Osteocyte (in vitro differentiated cells): ENCODE data around the gene TMEM220. TPM values are rescaled to one million over a fixed set of nuclear protein-coding genes. Genes with fewer than 3 reads are reported as not detected.

ENCODE experiments used
- DNase-seq: peaks from one replicate; pipeline ENCODE4 v3.0.0; 2021; ENCODE audit warnings: mixed read lengths; ENCODE audit not compliant: unreplicated experiment; ENCODE audit errors: extremely low spot score
- H3K27ac Mint-ChIP-seq: one replicate; pipeline ENCODE4 v1.8.0; 2021; ENCODE audit warnings: mild to moderate bottlenecking, mixed read lengths; ENCODE audit not compliant: unreplicated experiment
- H3K27me3 Mint-ChIP-seq: one replicate; pipeline ENCODE4 v1.8.0; 2021; ENCODE audit warnings: mixed read lengths; ENCODE audit not compliant: unreplicated experiment
- H3K36me3 Mint-ChIP-seq: one replicate; pipeline ENCODE4 v1.8.0; 2021; ENCODE audit warnings: mixed read lengths; ENCODE audit not compliant: unreplicated experiment
- H3K4me1 Mint-ChIP-seq: one replicate; pipeline ENCODE4 v1.8.0; 2021; ENCODE audit warnings: mixed read lengths; ENCODE audit not compliant: unreplicated experiment
- H3K4me3 Mint-ChIP-seq: one replicate; pipeline ENCODE4 v1.8.0; 2021; ENCODE audit warnings: mild to moderate bottlenecking, moderate library complexity, mixed read lengths; ENCODE audit not compliant: unreplicated experiment
- H3K9me3 Mint-ChIP-seq: one replicate; pipeline ENCODE4 v1.8.0; 2021; ENCODE audit warnings: mixed read lengths; ENCODE audit not compliant: unreplicated experiment
- total RNA-seq: library from RNA; stranded (reverse); gene quantifications from 2 replicates; pipeline ENCODE4 v1.2.1, GENCODE V29; 2021
- TF ChIP-seq, protein P1 (sequence below): fragments of 200-600 bp; sonication (generic); IDR thresholded peaks from 2 replicates; pipeline ENCODE4 v1.5.0; 2021; ENCODE audit warnings: antibody characterized with exemption, mild to moderate bottlenecking, moderate library complexity

TMEM220 gene
- total RNA-seq, 1 donor from 2014 or later: 6.8 TPM

DNA sequence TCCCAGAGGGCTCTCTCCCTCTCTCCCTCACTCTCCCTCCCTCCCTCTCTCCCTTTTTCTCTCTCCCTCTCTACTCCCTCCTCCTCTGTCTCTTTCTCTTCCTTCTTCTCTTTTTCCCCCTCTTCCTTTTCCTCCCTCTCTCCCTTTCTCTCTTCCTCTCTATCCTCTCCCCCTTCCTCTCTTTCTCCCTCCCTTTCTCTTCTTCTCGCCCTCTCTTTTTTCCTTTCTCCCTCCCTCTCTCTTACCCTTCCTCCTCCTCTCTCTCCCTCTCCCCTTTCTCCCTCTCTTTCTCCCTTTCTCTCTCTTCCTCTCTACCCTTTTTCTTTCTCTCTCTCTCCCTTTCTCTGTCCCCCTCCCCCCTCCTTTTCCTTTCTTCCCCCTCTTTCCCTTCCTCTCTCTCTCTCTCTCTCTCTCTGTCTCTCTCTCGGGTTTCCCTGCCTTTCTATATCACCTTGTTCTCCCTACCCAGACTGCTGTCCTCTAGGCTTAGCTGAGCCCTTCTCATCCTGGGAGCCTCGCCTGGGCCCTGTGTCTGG, 25.8 kb upstream of the TMEM220 start:
- no peak overlapping the region for H3K4me3 Mint-ChIP-seq
- H3K9me3 Mint-ChIP-seq: no peaks in the 10 kb centered on the region
- H3K4me1 Mint-ChIP-seq: peaks cover 3% of the 10 kb centered on the region

DNA sequence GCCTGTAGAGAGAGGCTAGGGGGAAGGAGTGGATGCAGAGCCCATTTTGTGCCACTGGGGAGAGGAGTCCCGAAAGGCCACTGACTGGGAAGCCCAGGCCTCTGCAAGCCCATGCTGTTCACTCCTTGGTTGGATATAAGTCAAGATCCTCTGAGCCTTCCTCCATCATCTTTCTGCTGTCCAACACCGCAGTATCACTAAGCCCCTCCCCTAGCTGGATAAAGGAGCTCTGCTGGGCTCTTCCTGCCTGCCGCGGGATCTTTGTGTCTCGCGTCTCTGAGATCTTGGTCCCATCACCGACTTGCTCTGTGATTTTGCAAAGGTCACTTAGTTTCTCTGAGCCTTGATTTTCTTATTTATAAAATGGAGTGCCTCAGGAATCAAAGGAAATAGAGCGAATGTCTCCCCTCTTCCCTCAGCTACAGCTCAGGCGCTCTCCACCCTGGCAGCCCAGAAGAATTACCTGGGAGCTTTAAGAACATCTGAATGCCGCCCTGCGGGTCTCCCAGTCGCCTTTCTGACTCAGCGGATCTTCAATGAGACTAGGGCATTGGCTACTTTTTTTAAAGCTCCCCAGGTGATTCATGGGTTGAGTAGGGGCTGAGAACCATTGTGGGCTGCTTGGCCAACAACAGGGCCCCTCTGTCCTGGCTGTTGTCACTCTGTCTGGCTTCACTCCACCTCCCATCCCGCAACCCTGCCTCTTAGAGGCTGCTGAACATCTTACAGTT, 25.2 kb upstream of the TMEM220 start:
- no peaks in the 10 kb centered on the region for H3K36me3 Mint-ChIP-seq
- peaks cover 5% of the 10 kb centered on the region for H3K27me3 Mint-ChIP-seq
- DNase-seq: no peak
- H3K4me3 Mint-ChIP-seq: no peak overlapping the region
- no peaks in the 10 kb centered on the region for H3K9me3 Mint-ChIP-seq
- H3K4me1 Mint-ChIP-seq: peaks cover 3% of the 10 kb centered on the region
- TF ChIP-seq, protein P1, sequence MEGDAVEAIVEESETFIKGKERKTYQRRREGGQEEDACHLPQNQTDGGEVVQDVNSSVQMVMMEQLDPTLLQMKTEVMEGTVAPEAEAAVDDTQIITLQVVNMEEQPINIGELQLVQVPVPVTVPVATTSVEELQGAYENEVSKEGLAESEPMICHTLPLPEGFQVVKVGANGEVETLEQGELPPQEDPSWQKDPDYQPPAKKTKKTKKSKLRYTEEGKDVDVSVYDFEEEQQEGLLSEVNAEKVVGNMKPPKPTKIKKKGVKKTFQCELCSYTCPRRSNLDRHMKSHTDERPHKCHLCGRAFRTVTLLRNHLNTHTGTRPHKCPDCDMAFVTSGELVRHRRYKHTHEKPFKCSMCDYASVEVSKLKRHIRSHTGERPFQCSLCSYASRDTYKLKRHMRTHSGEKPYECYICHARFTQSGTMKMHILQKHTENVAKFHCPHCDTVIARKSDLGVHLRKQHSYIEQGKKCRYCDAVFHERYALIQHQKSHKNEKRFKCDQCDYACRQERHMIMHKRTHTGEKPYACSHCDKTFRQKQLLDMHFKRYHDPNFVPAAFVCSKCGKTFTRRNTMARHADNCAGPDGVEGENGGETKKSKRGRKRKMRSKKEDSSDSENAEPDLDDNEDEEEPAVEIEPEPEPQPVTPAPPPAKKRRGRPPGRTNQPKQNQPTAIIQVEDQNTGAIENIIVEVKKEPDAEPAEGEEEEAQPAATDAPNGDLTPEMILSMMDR: no peak
- H3K27ac Mint-ChIP-seq: no peak overlapping the region

More for the DNA sequence above, 25.8 kb upstream of the TMEM220 start:
- TF ChIP-seq, protein P1: no peak
- Mint-ChIP-seq H3K27me3 (peaks cover 5% of the 10 kb centered on the region), H3K36me3 (no peaks in the 10 kb centered on the region), H3K27ac (no peak overlapping the region)
- DNase-seq: no peak

DNA sequence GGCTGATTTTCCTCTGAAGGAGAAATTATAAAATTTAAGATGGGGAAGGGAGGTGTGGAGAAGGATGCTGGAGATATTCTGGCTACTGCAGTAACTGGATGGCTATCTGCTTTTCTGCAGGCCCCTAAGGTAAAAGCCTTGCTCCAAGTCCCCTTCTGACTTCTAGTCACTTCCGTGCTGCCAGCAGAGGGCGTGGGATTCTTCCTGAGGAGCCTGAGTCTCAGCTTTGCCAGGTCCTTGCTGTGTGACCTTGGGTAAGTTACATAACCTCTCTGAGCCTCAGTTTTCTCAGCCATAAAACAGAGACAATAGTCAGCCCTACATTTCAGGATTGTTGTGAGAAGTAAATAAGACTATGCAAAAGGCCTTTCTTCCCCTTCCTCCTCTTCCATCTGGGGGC, 24.3 kb upstream of the TMEM220 start:
- DNase-seq: no peak

DNA sequence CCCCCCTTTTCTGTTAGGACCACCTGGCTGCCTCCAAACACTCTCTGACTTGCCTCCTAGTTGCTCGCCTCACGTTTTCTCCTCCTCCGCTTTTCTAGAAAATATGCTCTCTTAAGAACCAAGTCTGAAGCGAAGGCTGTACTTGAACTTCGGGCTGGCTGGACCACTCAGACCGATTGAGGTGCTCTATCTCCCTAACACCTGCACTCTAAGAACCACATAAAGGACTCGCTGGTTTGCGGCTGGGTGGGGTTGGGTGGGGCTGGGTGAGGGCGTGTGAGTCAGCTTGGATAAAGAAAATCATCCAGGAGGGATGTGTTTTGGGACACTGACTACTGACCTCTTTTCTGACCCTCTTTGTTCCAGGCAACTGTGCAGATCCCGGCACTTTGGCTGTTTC, 22.9 kb upstream of the TMEM220 start:
- TF ChIP-seq, protein P1: no peak
- H3K27me3 Mint-ChIP-seq: peaks cover 9% of the 10 kb centered on the region

More for the DNA sequence above, 24.3 kb upstream of the TMEM220 start:
- H3K27me3 Mint-ChIP-seq: peaks cover 8% of the 10 kb centered on the region
- no peaks in the 10 kb centered on the region for H3K9me3 Mint-ChIP-seq
- TF ChIP-seq, protein P1: peak; percentile 40
- no peak overlapping the region for H3K27ac Mint-ChIP-seq
- no peaks in the 10 kb centered on the region for H3K36me3 Mint-ChIP-seq
- no peak overlapping the region for H3K4me3 Mint-ChIP-seq
- H3K4me1 Mint-ChIP-seq: peaks cover 3% of the 10 kb centered on the region

DNA sequence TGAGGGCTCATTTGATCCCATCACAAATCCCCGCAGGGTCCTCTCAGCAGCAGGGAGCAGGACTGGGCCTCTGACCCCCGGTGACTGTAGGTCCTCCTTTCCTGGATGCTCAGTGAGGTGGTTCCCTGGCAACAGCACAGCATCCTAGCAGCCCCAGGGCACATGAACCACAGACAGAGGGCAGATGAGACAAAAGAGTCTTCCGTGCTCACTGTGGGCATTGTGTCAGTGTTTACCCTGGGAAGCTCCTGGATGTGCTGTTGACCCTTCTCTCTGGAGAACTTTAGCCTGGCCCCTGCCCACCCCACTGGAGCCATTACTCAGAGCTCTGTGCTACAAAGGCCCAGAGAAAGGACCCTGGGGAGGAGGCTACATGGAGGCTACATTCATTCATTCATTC, 21.7 kb upstream of the TMEM220 start:
- Mint-ChIP-seq H3K36me3 (no peaks in the 10 kb centered on the region), H3K27me3 (peaks cover 5% of the 10 kb centered on the region), H3K27ac (no peak overlapping the region), H3K4me1 (peaks cover 3% of the 10 kb centered on the region), H3K9me3 (no peaks in the 10 kb centered on the region), H3K4me3 (no peak overlapping the region)
- TF ChIP-seq, protein P1: no peak
- DNase-seq: no peak

More for the DNA sequence above, 22.9 kb upstream of the TMEM220 start:
- DNase-seq: no peak
- no peak overlapping the region for H3K27ac Mint-ChIP-seq
- H3K4me1 Mint-ChIP-seq: peaks cover 3% of the 10 kb centered on the region
- H3K9me3 Mint-ChIP-seq: no peaks in the 10 kb centered on the region
- no peak overlapping the region for H3K4me3 Mint-ChIP-seq
- H3K36me3 Mint-ChIP-seq: no peaks in the 10 kb centered on the region
